ENCODE results near the gene LRRC4C. TPM values are rescaled to one million over a fixed set of nuclear protein-coding genes. Genes with fewer than 3 reads are reported as not detected.

Gene LRRC4C
- total and polyA plus RNA-seq, 2 donors (not counting 3 experiments of a cell fraction or from before 2014, with no cell fraction given), result not detected

DNA sequence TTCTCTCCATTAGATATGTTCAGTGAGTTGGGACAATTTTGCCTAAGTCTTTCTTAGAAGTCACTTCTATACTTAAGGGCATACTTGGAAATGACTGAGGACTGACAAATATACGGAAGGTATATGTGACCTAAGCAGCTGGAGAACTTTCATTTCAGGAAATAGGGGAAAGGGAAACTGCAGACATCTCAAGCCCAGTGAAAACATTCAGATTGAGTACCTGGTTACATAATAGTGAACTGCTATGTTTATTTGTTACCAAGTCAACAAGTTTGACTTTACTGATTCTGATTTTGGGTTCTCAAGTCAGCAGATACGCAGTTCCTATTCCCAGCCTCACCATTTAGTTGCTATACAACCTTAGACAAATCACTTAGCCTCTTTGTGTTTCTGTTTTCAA lies 1173.9 kb downstream of the LRRC4C start:
- Histone ChIP-seq H4K20me1 (replicated peaks; ENCODE audit: control insufficient read depth, extremely low read depth, insufficient read depth, low read length) (no peaks in the 10 kb centered on the region), H3K9me3 (replicated peaks; ENCODE audit: control insufficient read depth, insufficient read depth, low read length) (no peaks in the 10 kb centered on the region), H3K27me3 (ENCODE audit: control insufficient read depth in 2 of 2, insufficient read depth in 2 of 2, low read length in 2 of 2) (no peaks in the 10 kb centered on the region), H3K4me1 (ENCODE audit: control insufficient read depth, extremely low read depth, insufficient read depth, low read length) (no peaks in the 10 kb centered on the region), H3K9ac (replicated peaks; ENCODE audit: extremely low read depth, insufficient read depth, low read length) (no peak overlapping the region), H3K79me2 (ENCODE audit: control insufficient read depth, insufficient read depth, low read length) (no peaks in the 10 kb centered on the region), H3K27ac (ENCODE audit: insufficient read depth, low read depth, low read length) (no peak overlapping the region), H3K36me3 (ENCODE audit: control insufficient read depth in 2 of 2, extremely low read depth in 1 of 2, insufficient read depth in 2 of 2, low read length in 2 of 2) (no peaks in the 10 kb centered on the region), H3K4me2 (ENCODE audit: insufficient read depth, low read length) (no peak overlapping the region), H3K4me3 (replicated peaks in 1 of 3; ENCODE audit: insufficient read depth in 1 of 3, low read depth in 1 of 3, low read length in 3 of 3) (no peak overlapping the region), H2AFZ (ENCODE audit: low read depth, low read length) (no peak overlapping the region), H3K9me1 (replicated peaks; ENCODE audit: control insufficient read depth, extremely low read depth, insufficient read depth, low read length) (no peaks in the 10 kb centered on the region)
- ChIA-PET CTCF (no interaction called here), POLR2A (no interaction called here)
- DNase-seq (ENCODE audit: low read depth, low spot score) (no peak), FAIRE-seq (no peak)
- TF ChIP-seq EZH2 (IDR thresholded peaks at IDR 0.05; ENCODE audit: borderline replicate concordance, low read depth, low read length, severe bottlenecking), result no peak
- no peak for TF ChIP-seq GATA2 (IDR thresholded peaks at IDR 0.05; ENCODE audit: insufficient read depth, insufficient read length, low read depth, low read length)
- TF ChIP-seq, protein P1, sequence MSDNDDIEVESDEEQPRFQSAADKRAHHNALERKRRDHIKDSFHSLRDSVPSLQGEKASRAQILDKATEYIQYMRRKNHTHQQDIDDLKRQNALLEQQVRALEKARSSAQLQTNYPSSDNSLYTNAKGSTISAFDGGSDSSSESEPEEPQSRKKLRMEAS (IDR thresholded peaks at IDR 0.05; ENCODE audit: insufficient read depth, insufficient read length), result no peak
- TF ChIP-seq POLR2AphosphoS5 (IDR thresholded peaks at IDR 0.05; ENCODE audit: insufficient read depth, low read depth, low read length), result no peak
- TF ChIP-seq FOS (IDR thresholded peaks at IDR 0.05; ENCODE audit: borderline replicate concordance, insufficient read depth, low read length), result no peak
- TF ChIP-seq MYC (IDR thresholded peaks at IDR 0.05; ENCODE audit: low read depth, low read length), result no peak
- TF ChIP-seq, protein P2, sequence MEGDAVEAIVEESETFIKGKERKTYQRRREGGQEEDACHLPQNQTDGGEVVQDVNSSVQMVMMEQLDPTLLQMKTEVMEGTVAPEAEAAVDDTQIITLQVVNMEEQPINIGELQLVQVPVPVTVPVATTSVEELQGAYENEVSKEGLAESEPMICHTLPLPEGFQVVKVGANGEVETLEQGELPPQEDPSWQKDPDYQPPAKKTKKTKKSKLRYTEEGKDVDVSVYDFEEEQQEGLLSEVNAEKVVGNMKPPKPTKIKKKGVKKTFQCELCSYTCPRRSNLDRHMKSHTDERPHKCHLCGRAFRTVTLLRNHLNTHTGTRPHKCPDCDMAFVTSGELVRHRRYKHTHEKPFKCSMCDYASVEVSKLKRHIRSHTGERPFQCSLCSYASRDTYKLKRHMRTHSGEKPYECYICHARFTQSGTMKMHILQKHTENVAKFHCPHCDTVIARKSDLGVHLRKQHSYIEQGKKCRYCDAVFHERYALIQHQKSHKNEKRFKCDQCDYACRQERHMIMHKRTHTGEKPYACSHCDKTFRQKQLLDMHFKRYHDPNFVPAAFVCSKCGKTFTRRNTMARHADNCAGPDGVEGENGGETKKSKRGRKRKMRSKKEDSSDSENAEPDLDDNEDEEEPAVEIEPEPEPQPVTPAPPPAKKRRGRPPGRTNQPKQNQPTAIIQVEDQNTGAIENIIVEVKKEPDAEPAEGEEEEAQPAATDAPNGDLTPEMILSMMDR (IDR thresholded peaks at IDR 0.05; ENCODE audit: extremely low read depth in 1 of 2, insufficient read depth in 1 of 2, low read depth in 1 of 2, low read length in 2 of 2), result no peak
- TF ChIP-seq POLR2A (IDR thresholded peaks at IDR 0.05; ENCODE audit: low read depth, low read length), result no peak
- TF ChIP-seq JUN (IDR thresholded peaks at IDR 0.05; ENCODE audit: borderline replicate concordance, insufficient read depth, insufficient read length, low read depth), result no peak
- dilution Hi-C loops (cut with MboI; ENCODE audit: extremely low pct_ligation_motif_present, low sequenced_read_pairs), result no loop called here
- no TSS peak for BruUV-seq (replicated peaks)
- intact Hi-C loops (cut with micrococcal nuclease), result no loop called here

All from endothelial cell of umbilical vein (primary cell).